SK-N-SH (cell line): Measurements from ENCODE around the gene C2orf72. TPM values are rescaled to one million over a fixed set of nuclear protein-coding genes. Genes with fewer than 3 reads are reported as not detected.

ENCODE experiments used
- CTCF ChIA-PET: fragments of 300-600, 350-600 bp; formaldehyde crosslinking; extraction: SDS; loops from one replicate; lab custom pipeline; 2021; lab: Yijun Ruan, JAX
- POLR2A ChIA-PET: fragments of 350-600 bp; sonication (Branson Sonifier 250); formaldehyde crosslinking; extraction: SDS; loops from one replicate; lab custom pipeline; 2020; ENCODE audit warnings: antibody characterized with exemption, inconsistent platforms; lab: Yijun Ruan, JAX
- DNase-seq: peaks from one replicate; pipeline ENCODE4 v3.0.0; 2012
- H2AFZ ChIP-seq: fragments of 200-600 bp; sonication (generic); 2 replicates; pipeline ENCODE4 v1.8.1; 2016; ENCODE audit warnings: antibody characterized with exemption, mild to moderate bottlenecking, low read depth
- H3F3A ChIP-seq: fragments of 200-600 bp; sonication (generic); replicated peaks from 2 replicates; pipeline ENCODE3; 2016; ENCODE audit warnings: antibody characterized with exemption, mild to moderate bottlenecking; ENCODE audit not compliant: insufficient read depth
- H3K27ac ChIP-seq, 2 experiments: fragments of 200-500 bp in 1 of 2; fragments of 200-600 bp in 1 of 2; sonication (Bioruptor generic) in 1 of 2; sonication (generic), shearing (Covaris generic) in 1 of 2; 2 replicates each; pipeline versions ENCODE4 v1.5.1 to v1.6.1; 2014 to 2016; ENCODE audit warnings: low read depth in 2 of 2, inconsistent platforms in 1 of 2, low read length in 1 of 2, mild to moderate bottlenecking in 1 of 2, mixed read lengths in 1 of 2
- H3K27me3 ChIP-seq: fragments of 200-600 bp; sonication (generic), shearing (Covaris generic); 2 replicates; pipeline ENCODE4 v1.6.1; 2016; ENCODE audit warnings: mixed run types; ENCODE audit not compliant: insufficient read depth
- H3K36me3 ChIP-seq, 2 experiments: fragments of 200-500 bp in 1 of 2; fragments of 200-600 bp in 1 of 2; sonication (Bioruptor generic) in 1 of 2; sonication (generic) in 1 of 2; replicated peaks in 1 of 2; 2 replicates each; pipeline versions ENCODE3 to v1.5.1; 2014 to 2016; ENCODE audit warnings: low read length in 1 of 2, mild to moderate bottlenecking in 1 of 2; ENCODE audit not compliant: insufficient read depth in 2 of 2, control insufficient read depth in 1 of 2
- H3K4me1 ChIP-seq, 2 experiments: fragments of 200-500 bp in 1 of 2; fragments of 200-600 bp in 1 of 2; sonication (Bioruptor generic) in 1 of 2; sonication (generic), shearing (Covaris generic) in 1 of 2; 2 replicates each; pipeline versions ENCODE4 v1.5.1 to v1.6.1; 2014 to 2016; ENCODE audit warnings: low read depth in 1 of 2, low read length in 1 of 2, mixed run types in 1 of 2; ENCODE audit not compliant: insufficient read depth in 2 of 2, control insufficient read depth in 1 of 2
- H3K4me2 ChIP-seq: fragments of 200-600 bp; sonication (generic), shearing (Covaris generic); 2 replicates; pipeline ENCODE4 v1.6.1; 2017; ENCODE audit warnings: mixed run types
- H3K4me3 ChIP-seq, 2 experiments: fragments of 200-500 bp in 1 of 2; fragments of 200-600 bp in 1 of 2; sonication (Bioruptor generic) in 1 of 2; sonication (generic), shearing (Covaris generic) in 1 of 2; 2 replicates each; pipeline versions ENCODE4 v1.5.1 to v1.8.1; 2014 to 2016; ENCODE audit warnings: low read depth in 2 of 2, inconsistent platforms in 1 of 2, low read length in 1 of 2, mild to moderate bottlenecking in 1 of 2, mixed read lengths in 1 of 2, moderate library complexity in 1 of 2
- H3K79me2 ChIP-seq: fragments of 200-600 bp; sonication (generic); 2 replicates; pipeline ENCODE4 v1.8.1; 2017; ENCODE audit warnings: mild to moderate bottlenecking; ENCODE audit not compliant: insufficient read depth
- H3K9ac ChIP-seq: fragments of 200-600 bp; sonication (generic); 2 replicates; pipeline ENCODE4 v1.6.1; 2017; ENCODE audit warnings: mixed run types
- H3K9me2 ChIP-seq: fragments of 200-600 bp; sonication (generic); 2 replicates; pipeline ENCODE4 v1.6.1; 2017; ENCODE audit warnings: mixed run types
- H3K9me3 ChIP-seq: fragments of 200-600 bp; sonication (generic); 2 replicates; pipeline ENCODE4 v1.6.1; 2017; ENCODE audit warnings: mixed run types, mild to moderate bottlenecking, moderate library complexity
- H4K20me1 ChIP-seq: fragments of 200-600 bp; sonication (generic); 2 replicates; pipeline ENCODE4 v1.6.1; 2017; ENCODE audit warnings: mild to moderate bottlenecking, mixed run types; ENCODE audit not compliant: insufficient read depth
- CTCF ChIP-seq: fragments of 200-600 bp; sonication (generic); IDR thresholded peaks from 2 replicates; pipeline ENCODE4 v1.6.1; 2017; ENCODE audit warnings: antibody characterized with exemption, mild to moderate bottlenecking, moderate library complexity
- GABPA ChIP-seq: IDR thresholded peaks from 2 replicates; pipeline ENCODE4 v1.4.0; 2012; ENCODE audit warnings: low read depth, mild to moderate bottlenecking
- NRF1 ChIP-seq: IDR thresholded peaks from 2 replicates; pipeline ENCODE4 v1.6.1; 2012; ENCODE audit warnings: low read depth, mild to moderate bottlenecking, low read length
- POLR2AphosphoS5 ChIP-seq: IDR thresholded peaks from 2 replicates; pipeline ENCODE4 v1.6.1; 2012; ENCODE audit warnings: low read depth, low read length
- RAD21 ChIP-seq: IDR thresholded peaks from 2 replicates; pipeline ENCODE4 v1.6.1; 2012; ENCODE audit warnings: mild to moderate bottlenecking, low read length
- REST ChIP-seq: IDR thresholded peaks from 2 replicates; pipeline ENCODE4 v1.6.1; 2012; ENCODE audit warnings: mild to moderate bottlenecking, low read depth, low read length, moderate library complexity
- RFX5 ChIP-seq: IDR thresholded peaks from 2 replicates; pipeline ENCODE4 v1.6.1; 2012; ENCODE audit warnings: mild to moderate bottlenecking, improper control_type of control experiment, low read length
- TAF1 ChIP-seq: IDR thresholded peaks from 2 replicates; pipeline ENCODE4 v1.6.1; 2012; ENCODE audit warnings: low read depth, mild to moderate bottlenecking, low read length, moderate library complexity, borderline replicate concordance
- TEAD4 ChIP-seq: IDR thresholded peaks from 2 replicates; pipeline ENCODE4 v1.4.0; 2012; ENCODE audit warnings: mild to moderate bottlenecking, borderline replicate concordance; ENCODE audit not compliant: insufficient read depth
- YY1 ChIP-seq: IDR thresholded peaks from 2 replicates; pipeline ENCODE4 v1.4.0; 2012; ENCODE audit warnings: low read depth, mild to moderate bottlenecking
- WGBS: methylation state at CpG from one replicate; pipeline ENCODE4 v1.1.6; 2017; ENCODE audit warnings: low lambda C conversion rate; 5-methylcytosine and 5-hydroxymethylcytosine counted together
- polyA plus RNA-seq, 3 experiments: library from polyadenylated mRNA; depleted of rRNA; stranded (reverse); fragments of >200 nt; gene quantifications; 2 replicates each; pipeline ENCODE4 v1.2.3, GENCODE V29; 2012
- TF ChIP-seq, protein P1 (sequence below): fragments of 150-350 bp; IDR thresholded peaks from 2 replicates; pipeline ENCODE4 v1.6.1; 2017; ENCODE audit warnings: antibody characterized with exemption, low read length, low read depth, borderline replicate concordance

C2orf72 gene
- polyA plus RNA-seq, 1 of the 3 experiments (the other 2 are of a cell fraction): 0.35 TPM

GRCh38 chr2:230999477-230999876, 37.8 kb upstream of the C2orf72 start:
- no peaks in the 10 kb centered on the region for H3K79me2 ChIP-seq
- H3K27ac ChIP-seq: no peak overlapping the region
- H2AFZ ChIP-seq: no peak overlapping the region
- H3K36me3 ChIP-seq: no peaks in the 10 kb centered on the region
- no peak overlapping the region for H3K9ac ChIP-seq
- H4K20me1 ChIP-seq: no peaks in the 10 kb centered on the region
- no peak overlapping the region for H3K4me2 ChIP-seq
- no peak for TF ChIP-seq CTCF
- no peak for TF ChIP-seq NRF1
- TF ChIP-seq TAF1: no peak
- no peak for TF ChIP-seq YY1
- no peak for TF ChIP-seq POLR2AphosphoS5
- no peak for TF ChIP-seq RAD21
- no peak for TF ChIP-seq TEAD4
- no peak for TF ChIP-seq REST
- TF ChIP-seq, protein P1, sequence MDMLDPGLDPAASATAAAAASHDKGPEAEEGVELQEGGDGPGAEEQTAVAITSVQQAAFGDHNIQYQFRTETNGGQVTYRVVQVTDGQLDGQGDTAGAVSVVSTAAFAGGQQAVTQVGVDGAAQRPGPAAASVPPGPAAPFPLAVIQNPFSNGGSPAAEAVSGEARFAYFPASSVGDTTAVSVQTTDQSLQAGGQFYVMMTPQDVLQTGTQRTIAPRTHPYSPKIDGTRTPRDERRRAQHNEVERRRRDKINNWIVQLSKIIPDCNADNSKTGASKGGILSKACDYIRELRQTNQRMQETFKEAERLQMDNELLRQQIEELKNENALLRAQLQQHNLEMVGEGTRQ: no peak
- TF ChIP-seq RFX5: no peak
- no peak for TF ChIP-seq GABPA
- TF ChIP-seq, all 33 proteins: peak for 0
- Histone ChIP-seq H3K4me1 (no peaks in the 10 kb centered on the region), H3K9me3 (no peaks in the 10 kb centered on the region), H3F3A (no peaks in the 10 kb centered on the region), H3K27me3 (peaks cover 14% of the 10 kb centered on the region; the same call in 1 of the 2 replicates), H3K9me2 (no peaks in the 10 kb centered on the region), H3K4me3 (no peak overlapping the region)
- 35% methylated on average over 4 of the region's 4 CpGs for WGBS
- DNase-seq: no peak
- CTCF ChIA-PET: interaction anchor here (0.9 to 2.3 kb wide), 6 partner anchors 12 to 256 kb away, joined by 3 to 15 read pairs (median 3); no protein-coding TSS in a partner anchor
- POLR2A ChIA-PET: no interaction called here
